AG10803 (cell line): ENCODE measurements around the gene LPGAT1.

ENCODE experiments used
- DNase-seq: peaks from one replicate; pipeline ENCODE4 v3.0.0; 2010; ENCODE audit warnings: low read depth
- H3K4me3 ChIP-seq: 2 replicates; pipeline ENCODE4 v1.5.1; 2011; ENCODE audit warnings: mild to moderate bottlenecking, low read length, control low read depth
- CTCF ChIP-seq: conservative IDR thresholded peaks from 2 replicates; pipeline ENCODE4 v1.5.1; 2011; ENCODE audit warnings: mild to moderate bottlenecking, low read length, control low read depth, inconsistent platforms

The LPGAT1 gene

GRCh38 chr1:211736351-211736915, 94.1 kb downstream of the LPGAT1 start:
- H3K4me3 ChIP-seq = no peak overlapping the region
- no peak for DNase-seq
- no peak for TF ChIP-seq CTCF

- no peak for TF ChIP-seq CTCF
- H3K4me3 ChIP-seq = no peak overlapping the region
- DNase-seq = peak; percentile 78
Measured at GRCh38 chr1:211735208-211736170, 95.1 kb downstream of the LPGAT1 start.

- no peak for TF ChIP-seq CTCF
- no peak for DNase-seq
- H3K4me3 ChIP-seq = no peak overlapping the region
Measured at GRCh38 chr1:211734791-211735190, 95.8 kb downstream of the LPGAT1 start.

GRCh38 chr1:211734359-211734758, 96.2 kb downstream of the LPGAT1 start:
- H3K4me3 ChIP-seq = no peak overlapping the region
- no peak for TF ChIP-seq CTCF
- no peak for DNase-seq

- H3K4me3 ChIP-seq = no peak overlapping the region
- no peak for DNase-seq
- no peak for TF ChIP-seq CTCF
Measured at GRCh38 chr1:211732293-211732980, 98.1 kb downstream of the LPGAT1 start.

- TF ChIP-seq CTCF = no peak
- H3K4me3 ChIP-seq = no peak overlapping the region
- no peak for DNase-seq
Measured at GRCh38 chr1:211731456-211732292, 98.9 kb downstream of the LPGAT1 start.
